Measurements from ENCODE around the gene ZNF282.
"Not testable (repeated sequence)": the region's sequence is repeated elsewhere in the genome, so short reads cannot be mapped to it uniquely, and the experiment has no call there.

ZNF282 gene

GRCh38 chr7:149261829-149262617 is 66.7 kb downstream of the ZNF282 start, which contains the start of gene ZNF783:
Gene ZNF783, plus strand, starts transcription at chr7:149262196. Its CDS starts 138 bp downstream, at chr7:149262334.
- DNase-seq, result no peak

- no peak for DNase-seq
Measured at GRCh38 chr7:149266451-149266850, 71.1 kb downstream of the ZNF282 start.

GRCh38 chr7:149267733-149268132 is 72.4 kb downstream of the ZNF282 start:
- DNase-seq, result no peak

- DNase-seq, result not testable (repeated sequence)
Measured at GRCh38 chr7:149274424-149274823, 79.1 kb downstream of the ZNF282 start.

All from cortex of kidney (tissue), 1 donor.